OCI-LY7 (cell line): ENCODE measurements around the gene ZHX3. TPM values are rescaled to one million over a fixed set of nuclear protein-coding genes. Genes with fewer than 3 reads are reported as not detected.

Experiments
- BruUV-seq: library from RNA; stranded (reverse); fragments of 400-500 nt; replicated peaks from 2 replicates; lab custom pipeline; 2021; lab: Mats Ljungman, UMichigan
- CTCF ChIA-PET: fragments of 300-600 bp; sonication (Branson Sonifier 250); formaldehyde crosslinking; loops from one replicate; lab custom pipeline; 2022; ENCODE audit warnings: antibody characterized with exemption; ENCODE audit not compliant: unreplicated experiment; lab: Charles Lee
- POLR2A ChIA-PET: fragments of 300-600 bp; sonication (Branson Sonifier 250); formaldehyde crosslinking; loops from one replicate; lab custom pipeline; 2022; ENCODE audit warnings: antibody characterized with exemption; lab: Charles Lee
- DNase-seq: peaks from one replicate; pipeline ENCODE4 v3.0.0-alpha.2; 2015; ENCODE audit warnings: low spot score
- H2AFZ ChIP-seq: fragments of 200-600 bp; sonication (generic), shearing (Covaris generic); 2 replicates; pipeline ENCODE4 v1.6.1; 2014; ENCODE audit warnings: mild to moderate bottlenecking, antibody characterized with exemption, low read length, moderate library complexity
- H3K27ac ChIP-seq: fragments of 200-600 bp; sonication (generic); 2 replicates; pipeline ENCODE4 v1.5.1; 2014; ENCODE audit warnings: mixed run types, low read depth, mild to moderate bottlenecking, moderate library complexity, low read length, inconsistent platforms; ENCODE audit not compliant: poor library complexity, severe bottlenecking
- H3K36me3 ChIP-seq: fragments of 200-600 bp; sonication (generic); 2 replicates; pipeline ENCODE4 v1.6.1; 2014; ENCODE audit warnings: mild to moderate bottlenecking, antibody characterized with exemption, low read length, moderate library complexity, mixed read lengths; ENCODE audit not compliant: insufficient read depth
- H3K4me1 ChIP-seq: fragments of 200-600 bp; sonication (generic); 2 replicates; pipeline ENCODE4 v1.5.1; 2014; ENCODE audit warnings: mild to moderate bottlenecking, low read length; ENCODE audit not compliant: insufficient read depth, poor library complexity, severe bottlenecking
- H3K4me2 ChIP-seq: fragments of 200-600 bp; sonication (generic); 2 replicates; pipeline ENCODE4 v1.6.1; 2014; ENCODE audit warnings: mild to moderate bottlenecking, low read length
- H3K4me3 ChIP-seq: fragments of 200-600 bp; sonication (generic); 2 replicates; pipeline ENCODE4 v1.5.1; 2014; ENCODE audit warnings: mild to moderate bottlenecking, low read depth, low read length; ENCODE audit not compliant: poor library complexity, severe bottlenecking
- H3K79me2 ChIP-seq: fragments of 200-600 bp; sonication (generic); 2 replicates; pipeline ENCODE4 v1.6.1; 2016; ENCODE audit warnings: low read depth, mild to moderate bottlenecking, low read length, moderate library complexity, mixed read lengths; ENCODE audit not compliant: insufficient read depth
- H3K9me2 ChIP-seq: fragments of 200-600 bp; sonication (generic); 2 replicates; pipeline ENCODE4 v1.6.1; 2016; ENCODE audit warnings: mild to moderate bottlenecking, low read length, mixed read lengths; ENCODE audit not compliant: insufficient read depth
- H3K9me3 ChIP-seq: fragments of 200-600 bp; sonication (generic); 2 replicates; pipeline ENCODE4 v1.6.1; 2014; ENCODE audit warnings: mild to moderate bottlenecking, mixed run types, low read length, mixed read lengths
- H4K20me1 ChIP-seq: fragments of 200-600 bp; sonication (generic); 2 replicates; pipeline ENCODE4 v1.6.1; 2014; ENCODE audit warnings: mild to moderate bottlenecking, antibody characterized with exemption, low read length, moderate library complexity, mixed read lengths; ENCODE audit not compliant: insufficient read depth
- CTCF ChIP-seq: fragments of 200-600 bp; sonication (generic); conservative IDR thresholded peaks from 2 replicates; pipeline ENCODE4 v1.5.1; 2014; ENCODE audit warnings: mild to moderate bottlenecking, antibody characterized with exemption, low read length, moderate library complexity, mixed read lengths
- EZH2phosphoT487 ChIP-seq: fragments of 200-600 bp; sonication (generic); IDR thresholded peaks from 2 replicates; pipeline ENCODE4 v1.6.1; 2018; ENCODE audit warnings: low read depth, borderline replicate concordance, mild to moderate bottlenecking, mixed run types, antibody characterized with exemption, low read length, moderate library complexity, mixed read lengths
- intact Hi-C: fragments of 100-400 bp; cut with micrococcal nuclease; formaldehyde crosslinking; loops from one replicate; pipeline ENCODE4 v1.10.0; 2022; ENCODE audit not compliant: unreplicated experiment
- total RNA-seq, 2 experiments: library from RNA; depleted of rRNA in 1 of 2; stranded (reverse); fragments of >200 nt in 1 of 2; shearing (Covaris generic) in 1 of 2; gene quantifications; 2 replicates each; pipeline ENCODE4 v1.2.3, GENCODE V29; 2014 to 2022

ZHX3 gene
- total RNA-seq, 2 experiments from 2014 or later = 5.8 to 16.9 TPM

DNA sequence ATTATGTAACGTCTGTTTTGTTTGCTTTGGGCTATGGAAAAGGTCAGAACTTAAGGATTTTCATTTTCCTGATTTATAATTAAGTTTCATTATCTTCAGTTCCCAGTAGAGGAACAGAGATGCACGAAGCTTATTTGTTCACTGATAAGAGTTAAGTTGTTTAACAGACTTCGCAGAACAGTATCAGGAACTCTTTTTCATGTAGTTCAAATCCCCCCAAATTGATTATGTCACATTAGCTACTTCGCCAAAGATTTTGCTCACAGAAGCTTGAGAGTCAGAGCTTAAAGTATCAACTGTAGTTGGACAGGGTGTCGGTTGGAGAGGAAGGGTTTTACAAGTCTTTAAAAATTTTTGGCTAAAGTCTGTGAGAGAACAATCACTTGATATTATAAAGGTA lies 43.4 kb downstream of the ZHX3 start:
- Histone ChIP-seq H3K4me2 (no peak overlapping the region), H3K36me3 (no peaks in the 10 kb centered on the region), H3K9me3 (no peaks in the 10 kb centered on the region), H3K4me1 (no peaks in the 10 kb centered on the region), H4K20me1 (no peaks in the 10 kb centered on the region), H2AFZ (no peak overlapping the region), H3K79me2 (no peaks in the 10 kb centered on the region), H3K9me2 (no peaks in the 10 kb centered on the region), H3K4me3 (no peak overlapping the region), H3K27ac (no peak overlapping the region)
- BruUV-seq = no TSS peak
- DNase-seq = no peak
- TF ChIP-seq CTCF (no peak), EZH2phosphoT487 (no peak)
- ChIA-PET CTCF (no interaction called here), POLR2A (no interaction called here)
- intact Hi-C loops = no loop called here

DNA sequence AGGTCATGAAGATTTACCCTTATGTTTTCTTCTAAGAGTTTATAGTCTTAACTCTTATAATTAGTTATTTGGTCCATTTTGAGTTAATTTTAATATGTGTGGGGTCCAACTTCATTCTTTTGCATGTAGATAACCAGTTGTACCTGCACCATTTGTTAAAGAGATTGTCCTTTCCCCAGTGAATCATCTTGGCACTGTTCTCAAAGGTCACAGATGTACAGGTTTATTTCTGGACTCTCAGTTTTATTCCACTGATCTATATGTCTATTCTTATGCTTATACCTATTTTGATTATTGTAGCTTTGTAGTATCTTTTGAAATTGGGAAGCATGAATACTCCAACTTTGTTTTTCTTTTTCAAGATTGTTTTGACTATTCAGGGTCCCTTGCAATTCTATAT lies 44.1 kb downstream of the ZHX3 start:
- no TSS peak for BruUV-seq
- Histone ChIP-seq H3K4me2 (no peak overlapping the region), H3K36me3 (no peaks in the 10 kb centered on the region), H3K4me3 (no peak overlapping the region), H3K4me1 (no peaks in the 10 kb centered on the region), H2AFZ (no peak overlapping the region), H3K27ac (no peak overlapping the region), H4K20me1 (no peaks in the 10 kb centered on the region), H3K9me3 (no peaks in the 10 kb centered on the region), H3K9me2 (no peaks in the 10 kb centered on the region), H3K79me2 (no peaks in the 10 kb centered on the region)
- DNase-seq = no peak
- intact Hi-C loops = no loop called here
- ChIA-PET CTCF (no interaction called here), POLR2A (interaction anchor here (0.5 kb wide), 1 partner anchor 244 kb away, joined by 3 read pairs; no protein-coding TSS in a partner anchor)
- TF ChIP-seq EZH2phosphoT487 (no peak), CTCF (no peak)

GRCh38 chr20:41272339-41272738 lies 45.2 kb downstream of the ZHX3 start:
- Histone ChIP-seq H4K20me1 (no peaks in the 10 kb centered on the region), H2AFZ (no peak overlapping the region), H3K9me3 (no peaks in the 10 kb centered on the region), H3K4me2 (no peak overlapping the region), H3K79me2 (no peaks in the 10 kb centered on the region), H3K9me2 (no peaks in the 10 kb centered on the region), H3K36me3 (no peaks in the 10 kb centered on the region), H3K27ac (no peak overlapping the region), H3K4me3 (no peak overlapping the region), H3K4me1 (no peaks in the 10 kb centered on the region)
- CTCF ChIA-PET = no interaction called here
- no peak for DNase-seq
- no TSS peak for BruUV-seq
- POLR2A ChIA-PET = interaction anchor here (0.6 to 0.7 kb wide), 2 partner anchors 26 to 243 kb away, joined by 3 read pairs; no protein-coding TSS in a partner anchor
- TF ChIP-seq EZH2phosphoT487 (no peak), CTCF (no peak)
- intact Hi-C loops = no loop called here
